Measurements from ENCODE around the gene MT2A.
A peak's percentile ranks its signal among the peaks of the same experiment; 100 is the strongest.

The MT2A gene

DNA sequence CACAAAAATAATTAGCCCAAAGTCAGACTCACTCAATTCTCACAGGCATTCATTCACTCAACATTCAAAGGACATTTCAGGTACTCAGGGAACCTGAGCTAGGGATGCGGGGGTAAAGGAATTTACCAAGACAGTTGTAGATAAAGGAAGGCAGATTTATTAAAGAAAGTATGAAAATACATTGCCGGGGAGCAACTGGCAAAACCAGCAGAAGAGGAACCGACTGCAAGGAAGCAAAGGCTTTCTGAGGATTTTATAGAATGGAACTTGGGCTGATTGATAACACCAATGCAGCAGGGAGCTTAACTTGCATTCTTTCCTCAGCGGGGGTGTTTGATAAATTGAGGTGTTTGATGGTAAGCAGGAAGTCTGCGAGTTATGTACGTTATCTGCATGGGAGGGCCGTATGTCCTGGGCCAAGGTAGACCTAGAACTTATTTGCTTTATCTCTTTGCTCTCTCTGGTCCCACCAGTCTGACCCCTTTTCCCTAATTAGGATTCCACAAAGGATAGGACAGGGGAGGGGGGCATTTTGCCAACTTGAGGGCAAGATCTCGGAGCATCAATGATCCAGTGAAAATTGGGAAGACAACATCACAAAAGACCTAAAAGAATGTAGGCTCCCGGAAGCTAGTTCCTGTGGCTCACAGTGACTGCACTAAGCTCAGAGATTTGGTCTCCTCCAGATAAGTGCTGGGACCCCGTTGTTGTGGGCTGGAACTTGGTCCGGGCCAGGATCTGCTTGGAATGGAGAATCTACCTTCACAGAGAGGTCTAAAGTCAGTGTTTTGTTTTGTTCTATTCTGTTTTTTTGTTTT lies 24.8 kb upstream of the MT2A start:
- Histone ChIP-seq H2BK120ac (ENCODE audit: low read depth, low read length) (no peak overlapping the region), H3K27me3 (ENCODE audit: control insufficient read depth in 3 of 3, insufficient read depth in 3 of 3, low read depth in 1 of 3, low read length in 3 of 3) (peaks cover 0 to 24% (median 12%) of the 10 kb centered on the region in 3 experiments), H3K79me1 (ENCODE audit: low read depth, low read length) (no peaks in the 10 kb centered on the region), H3K23ac (ENCODE audit: low read depth, low read length, poor library complexity) (no peak overlapping the region), H2AFZ (ENCODE audit: low read length) (no peak overlapping the region), H3K4ac (ENCODE audit: low read length) (no peak overlapping the region), H2BK12ac (ENCODE audit: low read length) (no peak overlapping the region), H3K4me1 (ENCODE audit: control insufficient read depth in 2 of 2, insufficient read depth in 1 of 2, low read depth in 1 of 2, low read length in 2 of 2) (peaks cover 0 to 2% of the 10 kb centered on the region in 2 donors), H2AK5ac (ENCODE audit: low read depth, low read length) (no peak overlapping the region), H3K4me2 (ENCODE audit: insufficient read depth, low read length, poor library complexity, severe bottlenecking) (no peak overlapping the region), H4K91ac (ENCODE audit: low read depth, low read length, poor library complexity) (no peak overlapping the region), H3K27ac (replicated peaks; ENCODE audit: low read length) (no peak overlapping the region), H3K9me3 (replicated peaks in 1 of 2; ENCODE audit: control insufficient read depth in 2 of 2, insufficient read depth in 1 of 2, low read depth in 1 of 2, low read length in 2 of 2) (no peaks in the 10 kb centered on the region), H3K9ac (ENCODE audit: low read depth, low read length, poor library complexity) (no peak overlapping the region), H3K36me3 (replicated peaks in 1 of 2; ENCODE audit: control insufficient read depth in 2 of 2, insufficient read depth in 2 of 2, low read length in 2 of 2) (no peaks in the 10 kb centered on the region), H4K8ac (ENCODE audit: low read depth, low read length) (no peak overlapping the region), H2BK5ac (ENCODE audit: low read length) (no peak overlapping the region), H2BK15ac (ENCODE audit: low read length) (no peak overlapping the region), H3K18ac (ENCODE audit: low read length) (no peak overlapping the region), H3K4me3 (ENCODE audit: low read length in 2 of 2) (no peak overlapping the region), H3K14ac (ENCODE audit: low read length) (no peak overlapping the region)
- WGBS, 2 donors (ENCODE audit: extremely low coverage in 2 of 2, insufficient read length in 2 of 2, insufficient replicate concordance in 1 of 2), result no CpG with 5 or more reads among the region's 11 CpGs
- DNase-seq (ENCODE audit: low spot score), result no peak

DNA sequence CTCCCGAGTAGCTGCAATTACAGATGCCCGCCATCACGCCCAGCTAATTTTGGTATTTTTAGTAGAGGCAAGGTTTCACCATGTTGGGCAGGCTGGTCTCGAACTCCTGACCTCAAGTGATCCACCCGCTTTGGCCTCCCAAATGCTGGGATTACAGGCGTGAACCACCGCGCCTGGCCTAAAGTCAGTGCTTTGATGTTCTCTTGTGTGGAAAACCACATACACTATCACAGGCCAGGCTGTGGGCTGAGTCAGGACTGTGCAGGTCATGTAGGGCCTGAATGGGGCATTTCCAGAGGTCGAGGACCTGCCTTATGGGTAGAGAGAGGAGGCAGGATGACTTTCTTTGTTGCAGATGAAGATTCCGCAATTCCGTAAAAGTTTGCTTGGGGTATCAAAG lies 24.1 kb upstream of the MT2A start:
- H3K4me1 ChIP-seq (ENCODE audit: control insufficient read depth in 2 of 2, insufficient read depth in 1 of 2, low read depth in 1 of 2, low read length in 2 of 2), result peaks cover 0 to 6% of the 10 kb centered on the region in 2 donors
- H3K4ac ChIP-seq (ENCODE audit: low read length), result no peak overlapping the region
- no peak overlapping the region for H2AK5ac ChIP-seq (ENCODE audit: low read depth, low read length)
- no peak overlapping the region for H3K18ac ChIP-seq (ENCODE audit: low read length)
- H4K8ac ChIP-seq (ENCODE audit: low read depth, low read length), result no peak overlapping the region
- no peak overlapping the region for H3K9ac ChIP-seq (ENCODE audit: low read depth, low read length, poor library complexity)
- H3K27me3 ChIP-seq (ENCODE audit: control insufficient read depth in 3 of 3, insufficient read depth in 3 of 3, low read depth in 1 of 3, low read length in 3 of 3), result peaks cover 3 to 32% (median 20%) of the 10 kb centered on the region in 3 experiments
- H3K4me2 ChIP-seq (ENCODE audit: insufficient read depth, low read length, poor library complexity, severe bottlenecking), result no peak overlapping the region
- no peak overlapping the region for H2BK5ac ChIP-seq (ENCODE audit: low read length)
- no peaks in the 10 kb centered on the region for H3K9me3 ChIP-seq (replicated peaks in 1 of 2; ENCODE audit: control insufficient read depth in 2 of 2, insufficient read depth in 1 of 2, low read depth in 1 of 2, low read length in 2 of 2)
- H3K23ac ChIP-seq (ENCODE audit: low read depth, low read length, poor library complexity), result no peak overlapping the region
- no peaks in the 10 kb centered on the region for H3K79me1 ChIP-seq (ENCODE audit: low read depth, low read length)
- DNase-seq (ENCODE audit: low spot score), result no peak
- H4K91ac ChIP-seq (ENCODE audit: low read depth, low read length, poor library complexity), result no peak overlapping the region
- no peak overlapping the region for H2AFZ ChIP-seq (ENCODE audit: low read length)
- no peaks in the 10 kb centered on the region for H3K36me3 ChIP-seq (replicated peaks in 1 of 2; ENCODE audit: control insufficient read depth in 2 of 2, insufficient read depth in 2 of 2, low read length in 2 of 2)
- no peak overlapping the region for H2BK15ac ChIP-seq (ENCODE audit: low read length)
- H2BK12ac ChIP-seq (ENCODE audit: low read length), result no peak overlapping the region
- H3K27ac ChIP-seq (replicated peaks; ENCODE audit: low read length), result no peak overlapping the region
- no peak overlapping the region for H3K4me3 ChIP-seq (ENCODE audit: low read length in 2 of 2)
- H3K14ac ChIP-seq (ENCODE audit: low read length), result no peak overlapping the region
- no CpG with 5 or more reads among the region's 11 CpGs for WGBS, 2 donors (ENCODE audit: extremely low coverage in 2 of 2, insufficient read length in 2 of 2, insufficient replicate concordance in 1 of 2)
- H2BK120ac ChIP-seq (ENCODE audit: low read depth, low read length), result no peak overlapping the region

DNA sequence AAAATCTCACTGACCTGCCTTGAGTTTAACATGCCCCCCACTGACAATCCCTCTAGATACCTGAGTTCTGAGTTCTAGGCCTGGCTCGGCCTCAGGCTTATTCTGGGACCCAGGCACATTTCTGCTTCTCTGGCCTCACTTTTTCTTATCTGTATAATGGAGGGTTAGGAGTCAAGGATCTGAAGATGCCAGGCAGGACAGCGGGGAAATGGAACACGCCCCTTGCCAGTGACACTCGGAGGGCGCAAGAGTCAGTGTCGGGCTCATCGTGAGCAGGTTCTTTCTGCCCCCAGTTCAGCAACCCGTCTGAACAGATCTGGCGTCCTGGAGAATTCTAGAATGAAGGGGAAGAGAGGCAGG lies 19.6 kb upstream of the MT2A start:
- WGBS, 2 donors (ENCODE audit: extremely low coverage in 2 of 2, insufficient read length in 2 of 2, insufficient replicate concordance in 1 of 2), result no CpG with 5 or more reads among the region's 9 CpGs
- Histone ChIP-seq H2AFZ (ENCODE audit: low read length) (peak overlapping the region; percentile 73), H3K18ac (ENCODE audit: low read length) (peak overlapping the region; percentile 89)

DNA sequence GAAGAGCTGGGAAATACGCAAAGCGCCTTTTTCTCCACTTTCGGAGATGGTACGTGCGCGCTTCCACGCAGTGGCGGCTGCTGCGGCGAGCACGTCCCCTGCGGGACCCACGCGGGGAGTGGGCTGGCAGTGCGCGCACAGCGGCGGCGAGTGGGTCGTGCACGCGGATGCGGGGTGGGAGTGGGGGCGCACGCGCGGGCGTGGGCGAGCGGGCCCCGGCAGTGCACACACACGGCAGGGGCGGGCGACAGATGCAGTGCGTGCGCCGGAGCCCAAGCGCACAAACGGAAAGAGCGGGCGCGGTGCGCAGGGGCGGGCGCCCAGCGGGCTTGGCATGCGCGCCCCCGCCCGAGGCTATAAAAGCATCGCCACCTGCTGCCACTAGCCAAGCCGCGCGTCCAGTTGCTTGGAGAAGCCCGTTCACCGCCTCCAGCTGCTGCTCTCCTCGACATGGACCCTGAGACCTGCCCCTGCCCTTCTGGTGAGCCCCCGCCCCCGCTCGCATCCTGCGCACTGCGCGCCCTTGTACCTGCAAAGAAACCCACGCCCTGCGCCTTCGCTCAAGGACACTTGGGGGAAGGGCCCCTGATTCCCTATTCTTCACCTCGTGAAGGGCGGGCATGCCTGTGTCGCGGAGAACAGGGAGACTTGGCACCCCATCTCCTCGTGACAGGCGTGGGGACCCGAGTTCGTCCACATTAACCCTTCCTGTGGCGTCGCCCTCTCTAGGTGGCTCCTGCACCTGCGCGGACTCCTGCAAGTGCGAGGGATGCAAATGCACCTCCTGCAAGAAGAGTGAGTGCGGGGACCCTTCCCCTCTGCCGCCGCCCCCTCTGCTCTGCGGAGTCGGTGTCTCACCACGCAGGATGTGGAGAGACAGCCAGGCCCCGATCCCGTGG lies 19.0 kb upstream of the MT2A start, which contains the start of gene MT3:
Gene MT3 (plus strand): TSS at position 388 of the 899 bp plus-strand sequence. CDS start 63 bp downstream, at position 451.
- no CpG with 5 or more reads among the region's 87 CpGs for WGBS, 2 donors (ENCODE audit: extremely low coverage in 2 of 2, insufficient read length in 2 of 2, insufficient replicate concordance in 1 of 2)
- Histone ChIP-seq H2BK5ac (ENCODE audit: low read length) (no peak within 1 kb of the TSS), H2BK12ac (ENCODE audit: low read length) (no peak within 1 kb of the TSS), H3K27ac (replicated peaks; ENCODE audit: low read length) (no peak within 1 kb of the TSS), H3K18ac (ENCODE audit: low read length) (peak within 1 kb of the TSS; percentile 89), H4K8ac (ENCODE audit: low read depth, low read length) (peak within 1 kb of the TSS; percentile 48), H3K9me3 (replicated peaks in 1 of 2; ENCODE audit: control insufficient read depth in 2 of 2, insufficient read depth in 1 of 2, low read depth in 1 of 2, low read length in 2 of 2) (peaks cover 0 to 2% of the 10 kb centered on the region in 2 donors), H3K36me3 (replicated peaks in 1 of 2; ENCODE audit: control insufficient read depth in 2 of 2, insufficient read depth in 2 of 2, low read length in 2 of 2) (no peaks in the 10 kb centered on the region), H3K4me3 (ENCODE audit: low read length in 2 of 2) (peak within 1 kb of the TSS; percentile 33 to 78), H3K23ac (ENCODE audit: low read depth, low read length, poor library complexity) (peak within 1 kb of the TSS; percentile 87), H3K4me2 (ENCODE audit: insufficient read depth, low read length, poor library complexity, severe bottlenecking) (peak within 1 kb of the TSS; percentile 81), H3K79me1 (ENCODE audit: low read depth, low read length) (no peaks in the 10 kb centered on the region), H2AFZ (ENCODE audit: low read length) (peak within 1 kb of the TSS; percentile 73), H3K4ac (ENCODE audit: low read length) (no peak within 1 kb of the TSS), H3K9ac (ENCODE audit: low read depth, low read length, poor library complexity) (peak within 1 kb of the TSS; percentile 92), H2BK15ac (ENCODE audit: low read length) (peak within 1 kb of the TSS; percentile 76), H2AK5ac (ENCODE audit: low read depth, low read length) (no peak within 1 kb of the TSS), H3K4me1 (ENCODE audit: control insufficient read depth in 2 of 2, insufficient read depth in 1 of 2, low read depth in 1 of 2, low read length in 2 of 2) (peaks cover 0 to 6% of the 10 kb centered on the region in 2 donors), H3K27me3 (ENCODE audit: control insufficient read depth in 3 of 3, insufficient read depth in 3 of 3, low read depth in 1 of 3, low read length in 3 of 3) (peaks cover 8 to 70% (median 45%) of the 10 kb centered on the region in 3 experiments), H3K14ac (ENCODE audit: low read length) (peak within 1 kb of the TSS; percentile 86), H4K91ac (ENCODE audit: low read depth, low read length, poor library complexity) (no peak within 1 kb of the TSS), H2BK120ac (ENCODE audit: low read depth, low read length) (peak within 1 kb of the TSS; percentile 35)
- no peak for DNase-seq (ENCODE audit: low spot score)

More for the DNA sequence above, 19.6 kb upstream of the MT2A start:
- H2BK5ac ChIP-seq (ENCODE audit: low read length), result no peak overlapping the region
- no peak for DNase-seq (ENCODE audit: low spot score)
- peaks cover 0 to 6% of the 10 kb centered on the region in 2 donors for H3K4me1 ChIP-seq (ENCODE audit: control insufficient read depth in 2 of 2, insufficient read depth in 1 of 2, low read depth in 1 of 2, low read length in 2 of 2)
- H2BK120ac ChIP-seq (ENCODE audit: low read depth, low read length), result no peak overlapping the region
- H3K4me3 ChIP-seq (ENCODE audit: low read length in 2 of 2), result peak overlapping the region; percentile 33 to 78
- peak overlapping the region; percentile 86 for H3K14ac ChIP-seq (ENCODE audit: low read length)
- H3K27ac ChIP-seq (replicated peaks; ENCODE audit: low read length), result no peak overlapping the region
- H3K36me3 ChIP-seq (replicated peaks in 1 of 2; ENCODE audit: control insufficient read depth in 2 of 2, insufficient read depth in 2 of 2, low read length in 2 of 2), result no peaks in the 10 kb centered on the region
- H2AK5ac ChIP-seq (ENCODE audit: low read depth, low read length), result no peak overlapping the region
- no peak overlapping the region for H3K4ac ChIP-seq (ENCODE audit: low read length)
- peaks cover 8 to 70% (median 45%) of the 10 kb centered on the region in 3 experiments for H3K27me3 ChIP-seq (ENCODE audit: control insufficient read depth in 3 of 3, insufficient read depth in 3 of 3, low read depth in 1 of 3, low read length in 3 of 3)
- H3K9me3 ChIP-seq (replicated peaks in 1 of 2; ENCODE audit: control insufficient read depth in 2 of 2, insufficient read depth in 1 of 2, low read depth in 1 of 2, low read length in 2 of 2), result no peaks in the 10 kb centered on the region
- H3K23ac ChIP-seq (ENCODE audit: low read depth, low read length, poor library complexity), result no peak overlapping the region
- H2BK15ac ChIP-seq (ENCODE audit: low read length), result no peak overlapping the region
- no peak overlapping the region for H4K91ac ChIP-seq (ENCODE audit: low read depth, low read length, poor library complexity)
- H4K8ac ChIP-seq (ENCODE audit: low read depth, low read length), result no peak overlapping the region
- H3K4me2 ChIP-seq (ENCODE audit: insufficient read depth, low read length, poor library complexity, severe bottlenecking), result peak overlapping the region; percentile 81
- peak overlapping the region; percentile 92 for H3K9ac ChIP-seq (ENCODE audit: low read depth, low read length, poor library complexity)
- H3K79me1 ChIP-seq (ENCODE audit: low read depth, low read length), result no peaks in the 10 kb centered on the region
- H2BK12ac ChIP-seq (ENCODE audit: low read length), result no peak overlapping the region
